ENCODE measurements around the gene TFF3.
"Not testable (repeated sequence)": the region's sequence is repeated elsewhere in the genome, so short reads cannot be mapped to it uniquely, and the experiment has no call there.

TFF3 gene

GRCh38 chr21:42304556-42305454, 10.4 kb downstream of the TFF3 start:
- no peak for DNase-seq (ENCODE audit: low spot score)

- no peak for DNase-seq (ENCODE audit: low spot score)
Observed at GRCh38 chr21:42303443-42303842, 11.8 kb downstream of the TFF3 start.

- no peak for DNase-seq (ENCODE audit: low spot score)
Observed at GRCh38 chr21:42302794-42303193, 12.4 kb downstream of the TFF3 start.

GRCh38 chr21:42302076-42302650, 13.0 kb downstream of the TFF3 start:
- DNase-seq (ENCODE audit: low spot score) = no peak

- DNase-seq (ENCODE audit: low spot score) = no peak
Observed at GRCh38 chr21:42301371-42302075, 13.7 kb downstream of the TFF3 start.

GRCh38 chr21:42300956-42301355, 14.3 kb downstream of the TFF3 start:
- DNase-seq (ENCODE audit: low spot score) = no peak

- DNase-seq (ENCODE audit: low spot score) = no peak
Observed at GRCh38 chr21:42300045-42300583, 15.1 kb downstream of the TFF3 start.

GRCh38 chr21:42299324-42300044, 15.7 kb downstream of the TFF3 start:
- no peak for DNase-seq (ENCODE audit: low spot score)

GRCh38 chr21:42298657-42299056, 16.6 kb downstream of the TFF3 start:
- DNase-seq (ENCODE audit: low spot score) = no peak

GRCh38 chr21:42298237-42298636, 17.0 kb downstream of the TFF3 start:
- DNase-seq (ENCODE audit: low spot score) = no peak

GRCh38 chr21:42297377-42297776, 17.8 kb downstream of the TFF3 start:
- DNase-seq (ENCODE audit: low spot score) = no peak

GRCh38 chr21:42296501-42296900, 18.7 kb downstream of the TFF3 start:
- DNase-seq (ENCODE audit: low spot score) = no peak

- DNase-seq (ENCODE audit: low spot score) = no peak
Observed at GRCh38 chr21:42295845-42296244, 19.4 kb downstream of the TFF3 start.

GRCh38 chr21:42294273-42294880, 20.8 kb downstream of the TFF3 start:
- no peak for DNase-seq (ENCODE audit: low spot score)

- no peak for DNase-seq (ENCODE audit: low spot score)
Observed at GRCh38 chr21:42293649-42294272, 21.4 kb downstream of the TFF3 start.

GRCh38 chr21:42292563-42293142, 22.6 kb downstream of the TFF3 start:
- DNase-seq (ENCODE audit: low spot score) = not testable (repeated sequence)

- no peak for DNase-seq (ENCODE audit: low spot score)
Observed at GRCh38 chr21:42291751-42292562, 23.3 kb downstream of the TFF3 start.

- no peak for DNase-seq (ENCODE audit: low spot score)
Observed at GRCh38 chr21:42291003-42291750, 24.0 kb downstream of the TFF3 start.

GRCh38 chr21:42290505-42290904, 24.7 kb downstream of the TFF3 start:
- no peak for DNase-seq (ENCODE audit: low spot score)
